SK-N-DZ (cell line): ENCODE data around the gene SLC16A3.

Source experiments
- DNase-seq: peaks from one replicate; pipeline ENCODE4 v3.0.0-alpha.2; 2015; ENCODE audit warnings: low spot score

SLC16A3 gene

DNA sequence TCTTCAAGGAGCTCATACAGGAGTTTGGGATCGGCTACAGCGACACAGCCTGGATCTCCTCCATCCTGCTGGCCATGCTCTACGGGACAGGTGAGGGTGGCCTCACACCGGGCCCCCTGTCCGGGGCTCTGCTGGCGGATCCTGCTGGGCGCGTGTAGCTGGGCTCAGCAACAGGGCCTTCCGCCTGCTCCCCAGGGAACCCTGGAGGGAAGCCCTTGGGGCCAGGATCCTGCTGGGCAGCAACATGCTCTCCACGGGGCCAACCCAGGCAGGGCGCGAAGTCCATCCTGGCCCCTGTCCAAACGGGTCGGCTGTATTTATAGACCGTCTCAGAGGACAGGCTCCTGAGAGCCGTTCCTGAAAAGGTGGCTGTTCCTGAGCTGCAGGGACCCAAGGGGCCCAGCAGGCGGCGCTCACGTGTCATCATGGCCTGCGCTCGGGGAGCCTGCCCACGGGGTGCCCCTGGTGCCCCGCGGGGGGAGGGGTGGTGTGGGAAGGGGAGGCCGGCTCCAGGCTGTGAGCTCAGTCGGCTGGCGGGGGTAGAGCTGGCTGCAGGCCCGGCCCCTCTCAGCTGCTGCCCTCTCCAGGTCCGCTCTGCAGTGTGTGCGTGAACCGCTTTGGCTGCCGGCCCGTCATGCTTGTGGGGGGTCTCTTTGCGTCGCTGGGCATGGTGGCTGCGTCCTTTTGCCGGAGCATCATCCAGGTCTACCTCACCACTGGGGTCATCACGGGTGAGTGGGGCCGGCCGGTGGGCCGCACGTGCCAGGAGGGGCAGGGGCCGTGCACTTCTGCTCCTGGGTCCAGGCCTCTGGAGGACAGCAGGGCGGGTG is 7.5 kb downstream of the SLC16A3 start:
- DNase-seq = peak; percentile 62

DNA sequence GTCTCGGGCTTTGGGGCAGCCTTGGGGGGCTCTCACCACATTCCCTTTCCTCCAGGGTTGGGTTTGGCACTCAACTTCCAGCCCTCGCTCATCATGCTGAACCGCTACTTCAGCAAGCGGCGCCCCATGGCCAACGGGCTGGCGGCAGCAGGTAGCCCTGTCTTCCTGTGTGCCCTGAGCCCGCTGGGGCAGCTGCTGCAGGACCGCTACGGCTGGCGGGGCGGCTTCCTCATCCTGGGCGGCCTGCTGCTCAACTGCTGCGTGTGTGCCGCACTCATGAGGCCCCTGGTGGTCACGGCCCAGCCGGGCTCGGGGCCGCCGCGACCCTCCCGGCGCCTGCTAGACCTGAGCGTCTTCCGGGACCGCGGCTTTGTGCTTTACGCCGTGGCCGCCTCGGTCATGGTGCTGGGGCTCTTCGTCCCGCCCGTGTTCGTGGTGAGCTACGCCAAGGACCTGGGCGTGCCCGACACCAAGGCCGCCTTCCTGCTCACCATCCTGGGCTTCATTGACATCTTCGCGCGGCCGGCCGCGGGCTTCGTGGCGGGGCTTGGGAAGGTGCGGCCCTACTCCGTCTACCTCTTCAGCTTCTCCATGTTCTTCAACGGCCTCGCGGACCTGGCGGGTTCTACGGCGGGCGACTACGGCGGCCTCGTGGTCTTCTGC is 8.4 kb downstream of the SLC16A3 start:
- DNase-seq = no peak

GRCh38 chr17:82237746-82238471 is 9.1 kb downstream of the SLC16A3 start:
- no peak for DNase-seq

- DNase-seq = no peak
These were observed 9.8 kb downstream of the SLC16A3 start for GRCh38 chr17:82238472-82239201.

DNA sequence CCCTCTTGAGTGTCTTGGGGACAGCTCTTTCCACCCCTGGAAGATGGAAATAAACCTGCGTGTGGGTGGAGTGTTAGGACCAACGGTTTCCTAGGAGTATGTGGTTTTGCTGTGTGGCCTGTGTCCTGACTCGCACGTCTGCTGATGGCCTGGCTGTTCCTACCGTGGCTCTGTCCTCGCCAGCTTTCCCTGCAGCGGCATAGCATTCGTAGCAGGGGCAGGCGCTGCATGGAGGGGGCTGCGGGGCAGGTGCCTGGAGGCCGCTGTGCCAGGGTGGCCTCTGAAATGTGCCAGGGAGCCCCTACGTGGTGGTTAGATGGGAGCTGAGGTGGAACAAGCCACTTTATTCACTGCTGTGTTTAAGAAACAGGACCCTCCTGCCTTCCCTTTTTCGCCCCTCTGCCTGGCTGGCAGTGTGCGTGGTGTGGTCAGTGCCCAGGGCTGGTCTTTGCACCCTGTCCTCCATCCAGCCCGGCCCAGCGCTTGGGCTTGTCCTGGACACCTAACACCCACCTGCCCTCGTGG is 10.6 kb downstream of the SLC16A3 start:
- DNase-seq = no peak

DNA sequence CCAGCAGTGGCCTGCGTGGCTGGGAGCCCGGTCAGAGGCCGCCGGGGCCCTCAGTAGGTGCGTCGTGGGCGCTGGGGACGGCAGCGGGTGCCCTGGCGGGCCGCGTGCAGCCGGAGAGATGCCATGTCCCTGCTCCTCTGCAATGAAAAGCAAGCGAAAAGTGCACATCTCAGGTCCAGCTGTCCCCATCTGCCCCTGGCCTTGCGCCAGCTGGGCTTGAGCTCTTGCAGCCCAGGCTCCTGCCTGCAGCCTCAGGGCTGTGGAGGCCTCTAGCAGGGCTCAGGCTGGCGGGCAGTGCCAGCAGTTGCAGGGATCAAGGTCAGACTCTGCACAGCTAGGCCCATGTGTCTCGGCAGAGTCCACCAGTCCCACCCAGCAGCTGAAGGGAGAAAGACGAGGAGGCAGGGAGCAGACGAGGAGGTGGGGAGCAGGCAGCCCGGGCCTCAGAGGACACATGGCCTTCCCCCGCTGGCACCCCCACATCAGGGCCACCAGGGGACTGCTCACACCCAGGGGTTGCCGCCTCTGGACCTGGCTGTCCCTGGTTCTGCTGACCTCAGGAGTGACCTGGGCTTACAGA is 11.2 kb downstream of the SLC16A3 start:
- no peak for DNase-seq

GRCh38 chr17:82240506-82241182 is 11.8 kb downstream of the SLC16A3 start:
- no peak for DNase-seq

DNA sequence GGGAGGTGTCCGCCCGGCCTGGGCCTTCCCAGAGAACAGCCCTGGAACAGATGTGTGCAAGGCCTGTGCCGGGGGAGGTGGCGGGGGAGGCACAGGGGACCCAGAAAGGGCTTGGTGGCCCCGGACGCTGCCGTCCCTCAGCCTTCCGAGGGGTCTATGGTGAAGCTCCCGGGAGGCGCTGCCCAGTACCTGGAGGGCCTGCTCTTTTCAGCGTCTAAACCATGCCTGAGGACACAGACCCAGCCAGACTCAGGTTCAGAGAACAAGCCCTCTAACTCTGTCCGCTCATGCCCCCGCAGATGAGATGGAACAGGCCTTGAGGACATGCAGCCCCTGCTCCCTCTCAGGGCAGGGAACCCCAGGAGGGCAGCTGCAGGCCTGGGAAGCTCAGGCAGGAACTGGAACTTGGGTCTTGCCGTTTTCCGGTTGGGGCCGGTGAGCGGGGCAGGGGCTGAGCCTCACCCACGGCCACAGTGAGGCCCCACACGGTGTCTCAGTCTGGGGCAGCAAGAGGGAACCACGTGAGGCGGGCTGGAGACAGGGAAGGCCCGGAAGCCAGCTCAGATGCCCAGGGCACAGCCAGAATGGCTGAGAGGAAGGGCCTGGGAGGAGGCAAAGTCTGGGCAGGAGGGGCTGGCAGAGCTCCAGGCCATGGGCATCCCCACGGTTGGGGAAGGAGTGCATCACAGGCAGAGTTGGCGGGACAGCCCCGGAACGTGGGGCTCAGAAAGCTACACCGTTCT is 12.5 kb downstream of the SLC16A3 start:
- DNase-seq = peak; percentile 37

DNA sequence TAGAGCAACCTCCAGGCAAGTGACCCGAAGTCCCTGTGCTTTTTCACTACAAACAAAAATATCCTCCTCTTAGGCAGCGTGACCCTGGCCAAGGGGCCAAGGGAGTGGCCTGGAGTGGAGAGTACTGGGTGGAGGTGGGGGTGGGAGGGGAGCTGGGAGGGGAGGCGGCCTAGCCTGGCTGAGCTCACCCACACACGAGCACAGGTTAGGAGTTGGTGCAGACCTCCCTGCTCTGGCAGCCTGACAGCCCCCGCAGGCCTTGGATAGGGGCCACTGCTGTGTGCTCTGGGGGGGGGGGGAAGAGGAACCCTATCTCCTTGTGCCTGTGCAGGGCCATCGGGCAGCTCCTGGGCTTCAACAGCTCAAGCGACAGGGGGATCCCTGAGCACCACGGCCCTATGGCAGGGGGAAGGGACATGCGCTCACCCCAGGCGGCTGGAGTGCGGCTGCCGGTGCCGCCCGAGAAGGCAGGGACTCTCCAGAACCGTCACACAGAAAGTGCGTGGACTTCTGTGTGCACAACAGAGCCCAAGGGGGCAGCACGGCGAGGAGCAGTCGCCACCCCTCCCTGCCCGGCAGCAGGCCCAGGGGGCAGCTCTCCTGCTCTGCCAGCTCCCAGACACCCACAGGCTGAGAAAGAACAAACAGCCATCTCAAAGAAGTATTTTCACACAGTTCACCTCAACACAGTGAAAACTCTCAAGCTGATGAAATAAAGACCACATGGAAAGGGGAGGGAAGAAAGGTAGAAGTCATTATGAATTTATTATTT is 13.3 kb downstream of the SLC16A3 start:
- DNase-seq = no peak

DNA sequence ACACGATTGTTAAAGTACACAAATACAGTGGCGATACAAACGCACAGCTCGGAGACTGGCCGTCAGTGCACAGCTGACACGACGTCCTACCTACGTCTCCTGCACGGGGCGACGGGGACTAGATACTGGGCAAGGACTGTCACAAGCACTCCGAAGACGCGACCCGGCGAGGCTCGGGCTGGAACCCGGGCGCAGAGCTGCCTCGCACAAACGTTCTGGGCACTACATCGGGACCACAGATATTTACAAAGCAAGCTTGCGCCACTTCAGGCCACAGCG is 13.8 kb downstream of the SLC16A3 start:
- no peak for DNase-seq

DNA sequence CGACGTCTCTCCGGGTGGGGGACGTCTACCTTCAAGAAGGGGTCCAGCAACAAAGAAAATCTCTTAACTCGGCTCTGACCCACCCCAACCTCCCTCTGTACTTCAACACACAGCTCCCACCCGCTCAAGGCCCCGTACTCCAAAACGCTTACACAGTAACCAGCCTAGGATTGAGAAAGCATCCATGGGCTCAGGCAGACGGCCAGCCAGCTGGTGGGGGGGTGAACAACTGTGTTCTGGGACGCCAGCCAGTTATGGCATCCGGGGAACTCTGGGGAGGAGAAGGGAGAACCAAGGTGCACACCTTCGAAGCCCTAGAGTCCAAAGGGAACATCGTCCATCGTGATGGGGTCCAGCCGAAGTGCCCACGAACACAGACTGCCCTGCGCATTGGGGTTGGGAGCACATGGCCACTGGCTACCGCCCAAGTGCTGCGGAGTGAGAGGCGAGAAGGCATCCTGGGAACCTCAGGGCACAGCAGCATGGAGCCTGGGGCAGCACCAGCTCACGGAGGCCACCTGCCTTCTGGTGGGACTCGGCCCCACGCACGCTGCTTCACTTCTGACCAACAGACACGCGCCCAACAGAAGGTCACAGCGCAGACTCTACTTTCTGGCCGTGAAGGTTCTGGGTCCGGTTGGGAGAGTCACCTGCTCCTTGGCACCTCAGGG is 14.3 kb downstream of the SLC16A3 start:
- DNase-seq = no peak

- DNase-seq = no peak
These were observed 15.0 kb downstream of the SLC16A3 start for GRCh38 chr17:82243648-82244412.

DNA sequence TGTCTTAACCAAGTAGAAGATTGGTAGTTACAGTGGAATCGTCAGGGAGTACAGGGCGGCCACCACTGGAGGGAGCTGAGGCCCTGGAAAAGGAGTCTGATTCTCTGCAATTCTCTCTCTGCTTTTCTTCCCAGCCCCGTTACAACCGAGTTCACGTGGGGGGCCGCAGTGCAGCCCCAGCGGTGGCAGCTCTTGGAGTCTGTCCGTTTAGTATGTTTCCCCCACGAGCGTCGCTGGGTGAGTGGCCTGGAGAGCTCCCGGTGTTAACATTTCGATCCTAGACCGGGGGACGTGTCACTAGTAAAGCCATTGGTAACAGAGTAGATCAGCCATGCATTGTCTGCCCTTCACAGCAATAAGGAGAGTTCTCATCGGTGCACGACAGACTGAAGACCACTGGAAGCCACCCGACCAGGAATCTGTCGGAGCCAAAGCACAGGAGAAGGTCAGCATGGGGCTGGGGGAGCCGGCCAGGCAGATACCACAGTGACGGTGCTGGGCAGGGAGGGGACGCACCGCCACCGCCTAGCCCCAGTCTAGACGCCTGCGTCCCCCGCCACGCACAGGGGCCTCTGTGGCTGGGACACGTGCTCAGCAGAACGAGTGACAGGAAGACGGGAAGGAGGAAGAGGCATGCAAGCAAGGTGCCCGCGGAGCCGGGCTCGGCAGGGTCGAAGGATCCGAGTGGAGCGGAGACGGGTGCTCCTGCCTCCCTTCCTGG is 15.7 kb downstream of the SLC16A3 start:
- DNase-seq = no peak

DNA sequence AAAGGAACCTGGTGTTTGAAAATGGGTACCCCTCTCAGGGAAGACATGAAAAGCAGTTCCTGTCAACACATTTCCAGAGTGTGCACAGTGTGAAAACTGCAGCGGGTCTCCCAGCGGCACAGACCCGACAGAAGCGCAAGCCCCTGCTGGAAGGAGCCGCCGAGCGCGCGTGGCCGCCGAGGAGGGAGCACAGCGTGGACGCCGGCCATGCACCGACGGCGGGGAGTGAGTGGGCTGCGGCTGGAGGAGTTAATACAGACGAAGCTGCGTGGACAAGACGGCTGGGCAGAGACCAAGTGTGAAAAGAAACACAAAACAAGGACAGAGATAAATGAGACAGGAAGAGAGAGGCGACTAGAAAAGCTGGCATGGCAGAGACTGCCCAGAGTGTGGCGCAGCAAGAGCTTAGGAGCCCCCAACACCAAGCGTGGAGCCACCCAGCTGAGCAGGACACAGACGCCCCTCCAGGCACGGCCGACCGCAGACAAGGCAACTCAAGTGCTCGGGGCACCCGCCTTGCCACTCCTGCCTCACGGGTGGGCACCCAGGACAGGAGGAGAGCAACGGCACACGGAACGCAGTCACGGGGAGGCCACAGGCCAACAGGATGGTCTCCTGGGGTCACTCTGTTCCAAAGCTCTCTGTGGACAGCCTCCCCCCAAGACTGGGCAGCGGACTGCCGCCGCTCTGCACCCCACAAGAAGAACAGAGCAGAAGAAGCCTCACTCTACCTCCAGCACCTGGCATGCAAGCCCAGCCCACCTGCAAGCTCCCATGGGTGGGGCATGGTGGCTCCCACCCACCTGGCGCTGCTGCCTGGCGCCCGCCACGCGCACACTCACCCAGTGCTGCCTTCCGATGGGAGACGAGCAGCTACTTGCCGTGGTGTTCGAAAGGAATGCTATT is 16.5 kb downstream of the SLC16A3 start:
- DNase-seq = no peak

GRCh38 chr17:82246040-82246364 is 17.2 kb downstream of the SLC16A3 start:
- no peak for DNase-seq
